HepG2 (cell line): ENCODE measurements around the gene DGUOK. TPM values are rescaled to one million over a fixed set of nuclear protein-coding genes. Genes with fewer than 3 reads are reported as not detected.

Experiments
- BCL3 ChIP-seq: sonication (generic); formaldehyde crosslinking; IDR thresholded peaks from 2 replicates; pipeline ENCODE4 v1.5.1; 2020; ENCODE audit warnings: mild to moderate bottlenecking, missing genetic modification reagents, moderate library complexity
- FOSL2 ChIP-seq: sonication (generic); formaldehyde crosslinking; IDR thresholded peaks from 2 replicates; pipeline ENCODE4 v1.4.0; 2020; ENCODE audit warnings: missing genetic modification reagents
- GTF3A ChIP-seq: sonication (generic); formaldehyde crosslinking; conservative IDR thresholded peaks from 2 replicates; pipeline ENCODE4 v1.4.0; 2020; ENCODE audit warnings: mild to moderate bottlenecking, missing genetic modification reagents
- HNF4A ChIP-seq: sonication (generic); formaldehyde crosslinking; IDR thresholded peaks from 2 replicates; pipeline ENCODE4 v1.4.0; 2020; ENCODE audit warnings: missing genetic modification reagents
- KDM6A ChIP-seq: IDR thresholded peaks from 2 replicates; pipeline ENCODE4 v1.6.1; 2016; ENCODE audit warnings: low read depth
- MLXIP ChIP-seq: sonication (generic); formaldehyde crosslinking; IDR thresholded peaks from 2 replicates; pipeline ENCODE4 v1.9.0; 2021; ENCODE audit warnings: missing genetic modification reagents, borderline replicate concordance
- MTERF4 ChIP-seq: sonication (generic); formaldehyde crosslinking; IDR thresholded peaks from 2 replicates; pipeline ENCODE4 v1.8.0; 2023; ENCODE audit warnings: mild to moderate bottlenecking, missing genetic modification reagents
- NAIF1 ChIP-seq: sonication (generic); formaldehyde crosslinking; IDR thresholded peaks from 2 replicates; pipeline ENCODE4 v1.5.0; 2020; ENCODE audit warnings: mild to moderate bottlenecking, missing genetic modification reagents, borderline replicate concordance
- NCOA2 ChIP-seq: sonication (generic); formaldehyde crosslinking; IDR thresholded peaks from 2 replicates; pipeline ENCODE4 v1.8.0; 2022; ENCODE audit warnings: inconsistent platforms
- NR2F1 ChIP-seq, 2 experiments: fragments of 450-650 bp in 1 of 2; formaldehyde crosslinking in 1 of 2; IDR thresholded peaks; 2 replicates each; pipeline versions ENCODE4 v1.5.0 to v1.6.1; 2016 to 2020; ENCODE audit warnings: mild to moderate bottlenecking in 1 of 2, missing compliant biosample characterization in 1 of 2, missing genetic modification reagents in 1 of 2, moderate library complexity in 1 of 2
- NR2F2 ChIP-seq: IDR thresholded peaks from 2 replicates; pipeline ENCODE4 v1.6.1; 2012; ENCODE audit warnings: low read depth, inconsistent platforms, borderline replicate concordance
- RAD21 ChIP-seq: fragments of 450-650 bp; formaldehyde crosslinking; IDR thresholded peaks from 2 replicates; pipeline ENCODE4 v1.5.0; 2020; ENCODE audit warnings: mild to moderate bottlenecking
- STAG1 ChIP-seq: sonication (generic); formaldehyde crosslinking; IDR thresholded peaks from 2 replicates; pipeline ENCODE4 v1.4.0; 2020; ENCODE audit warnings: missing genetic modification reagents
- TARDBP ChIP-seq: sonication (generic); formaldehyde crosslinking; IDR thresholded peaks from 2 replicates; pipeline ENCODE4 v1.8.0; 2022; ENCODE audit warnings: mild to moderate bottlenecking, missing genetic modification reagents
- ZBTB1 ChIP-seq: sonication (generic); formaldehyde crosslinking; IDR thresholded peaks from 2 replicates; pipeline ENCODE4 v1.4.0; 2020; ENCODE audit warnings: missing genetic modification reagents, borderline replicate concordance
- ZBTB38 ChIP-seq: sonication (generic); formaldehyde crosslinking; IDR thresholded peaks from 2 replicates; pipeline ENCODE4 v1.5.1; 2020; ENCODE audit warnings: mild to moderate bottlenecking, missing genetic modification reagents
- ZMAT3 ChIP-seq: sonication (generic); formaldehyde crosslinking; conservative IDR thresholded peaks from 2 replicates; pipeline ENCODE4 v1.7.0; 2021; ENCODE audit warnings: missing genetic modification reagents
- ZMYM2 ChIP-seq: sonication (generic); formaldehyde crosslinking; IDR thresholded peaks from 2 replicates; pipeline ENCODE4 v1.8.0; 2022; ENCODE audit warnings: mild to moderate bottlenecking, missing genetic modification reagents
- ZNF788 ChIP-seq: sonication (generic); formaldehyde crosslinking; IDR thresholded peaks from 2 replicates; pipeline ENCODE4 v1.5.0; 2020; ENCODE audit warnings: mild to moderate bottlenecking, missing genetic modification reagents, borderline replicate concordance
- polyA plus RNA-seq, 8 experiments: library from polyadenylated mRNA; depleted of rRNA in 3 of 8; stranded (reverse) in 7 of 8; unstranded in 1 of 8; fragments of >200 nt; fragmentation: Illumina TruSeq in 4 of 8; extraction: Trizol in 4 of 8; gene quantifications; 2 replicates each; pipeline versions ENCODE4 v1.2.1 to v1.2.3, GENCODE V29; 2011 to 2016; ENCODE audit warnings: low read depth in 4 of 8, missing spikeins in 1 of 8, mixed read lengths in 1 of 8; ENCODE audit not compliant: insufficient read depth in 1 of 8
- total RNA-seq, 5 experiments: library from RNA; depleted of rRNA; stranded (reverse); fragments of >200 nt; fragmentation: Illumina TruSeq; extraction: Trizol; gene quantifications; 2 replicates each; pipeline ENCODE4 v1.2.3, GENCODE V29; 2016; ENCODE audit warnings: low read depth in 1 of 5
- TF ChIP-seq, protein P1 (sequence below): sonication (generic); formaldehyde crosslinking; IDR thresholded peaks from 2 replicates; pipeline ENCODE4 v1.4.0; 2020; ENCODE audit warnings: low read depth, mild to moderate bottlenecking, missing genetic modification reagents
- TF ChIP-seq, protein P2 (sequence below): sonication (generic); formaldehyde crosslinking; IDR thresholded peaks from 2 replicates; pipeline ENCODE4 v1.5.0; 2020; ENCODE audit warnings: mild to moderate bottlenecking, missing genetic modification reagents, moderate library complexity
- TF ChIP-seq, protein P3 (sequence below): sonication (generic); formaldehyde crosslinking; IDR thresholded peaks from 2 replicates; pipeline ENCODE4 v1.5.1; 2020; ENCODE audit warnings: mild to moderate bottlenecking, moderate library complexity, missing genetic modification reagents

The DGUOK gene
- total and polyA plus RNA-seq, 2 of the 13 experiments (the other 11 are each of a cell fraction or from before 2014, with no cell fraction given), result 105 to 137 TPM

GRCh38 chr2:73995810-73996209 is 69.1 kb downstream of the DGUOK start (continued):
- TF ChIP-seq, protein P1, sequence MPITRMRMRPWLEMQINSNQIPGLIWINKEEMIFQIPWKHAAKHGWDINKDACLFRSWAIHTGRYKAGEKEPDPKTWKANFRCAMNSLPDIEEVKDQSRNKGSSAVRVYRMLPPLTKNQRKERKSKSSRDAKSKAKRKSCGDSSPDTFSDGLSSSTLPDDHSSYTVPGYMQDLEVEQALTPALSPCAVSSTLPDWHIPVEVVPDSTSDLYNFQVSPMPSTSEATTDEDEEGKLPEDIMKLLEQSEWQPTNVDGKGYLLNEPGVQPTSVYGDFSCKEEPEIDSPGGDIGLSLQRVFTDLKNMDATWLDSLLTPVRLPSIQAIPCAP (CRISPR knock-in tag), result no peak
- TF ChIP-seq NAIF1 (CRISPR knock-in tag) (no peak), ZNF788 (CRISPR knock-in tag) (no peak), ZMYM2 (CRISPR knock-in tag) (no peak), GTF3A (CRISPR knock-in tag) (no peak), NR2F1 (CRISPR knock-in tag; IDR thresholded peaks at IDR 0.05) (no peak), KDM6A (CRISPR knock-in tag) (no peak), ZMAT3 (CRISPR knock-in tag) (no peak), RAD21 (CRISPR knock-in tag) (peak; percentile 31; the same call in 1 of the 2 replicates), NCOA2 (CRISPR knock-in tag) (no peak), ZBTB1 (CRISPR knock-in tag) (no peak), TARDBP (CRISPR knock-in tag) (no peak), STAG1 (CRISPR knock-in tag) (peak; percentile 30; the same call in 1 of the 2 replicates), NR2F2 (no peak), MTERF4 (CRISPR knock-in tag) (no peak), HNF4A (no peak), BCL3 (no peak), FOSL2 (no peak), ZBTB38 (peak; percentile 47; the same call in 1 of the 2 replicates), MLXIP (no peak)
- TF ChIP-seq, protein P2, sequence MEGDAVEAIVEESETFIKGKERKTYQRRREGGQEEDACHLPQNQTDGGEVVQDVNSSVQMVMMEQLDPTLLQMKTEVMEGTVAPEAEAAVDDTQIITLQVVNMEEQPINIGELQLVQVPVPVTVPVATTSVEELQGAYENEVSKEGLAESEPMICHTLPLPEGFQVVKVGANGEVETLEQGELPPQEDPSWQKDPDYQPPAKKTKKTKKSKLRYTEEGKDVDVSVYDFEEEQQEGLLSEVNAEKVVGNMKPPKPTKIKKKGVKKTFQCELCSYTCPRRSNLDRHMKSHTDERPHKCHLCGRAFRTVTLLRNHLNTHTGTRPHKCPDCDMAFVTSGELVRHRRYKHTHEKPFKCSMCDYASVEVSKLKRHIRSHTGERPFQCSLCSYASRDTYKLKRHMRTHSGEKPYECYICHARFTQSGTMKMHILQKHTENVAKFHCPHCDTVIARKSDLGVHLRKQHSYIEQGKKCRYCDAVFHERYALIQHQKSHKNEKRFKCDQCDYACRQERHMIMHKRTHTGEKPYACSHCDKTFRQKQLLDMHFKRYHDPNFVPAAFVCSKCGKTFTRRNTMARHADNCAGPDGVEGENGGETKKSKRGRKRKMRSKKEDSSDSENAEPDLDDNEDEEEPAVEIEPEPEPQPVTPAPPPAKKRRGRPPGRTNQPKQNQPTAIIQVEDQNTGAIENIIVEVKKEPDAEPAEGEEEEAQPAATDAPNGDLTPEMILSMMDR (CRISPR knock-in tag), result peak; percentile 41
- TF ChIP-seq, protein P3, sequence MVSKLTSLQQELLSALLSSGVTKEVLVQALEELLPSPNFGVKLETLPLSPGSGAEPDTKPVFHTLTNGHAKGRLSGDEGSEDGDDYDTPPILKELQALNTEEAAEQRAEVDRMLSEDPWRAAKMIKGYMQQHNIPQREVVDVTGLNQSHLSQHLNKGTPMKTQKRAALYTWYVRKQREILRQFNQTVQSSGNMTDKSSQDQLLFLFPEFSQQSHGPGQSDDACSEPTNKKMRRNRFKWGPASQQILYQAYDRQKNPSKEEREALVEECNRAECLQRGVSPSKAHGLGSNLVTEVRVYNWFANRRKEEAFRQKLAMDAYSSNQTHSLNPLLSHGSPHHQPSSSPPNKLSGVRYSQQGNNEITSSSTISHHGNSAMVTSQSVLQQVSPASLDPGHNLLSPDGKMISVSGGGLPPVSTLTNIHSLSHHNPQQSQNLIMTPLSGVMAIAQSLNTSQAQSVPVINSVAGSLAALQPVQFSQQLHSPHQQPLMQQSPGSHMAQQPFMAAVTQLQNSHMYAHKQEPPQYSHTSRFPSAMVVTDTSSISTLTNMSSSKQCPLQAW (CRISPR knock-in tag), result no peak
